NCI-H146 treated with DMSO at 0.1 percent for 48 hours (cell line): Measurements from ENCODE around the gene ATRX.
"Not testable (repeated sequence)": the region's sequence is repeated elsewhere in the genome, so short reads cannot be mapped to it uniquely, and the experiment has no call there.

ENCODE experiments used
- DNase-seq: peaks from one replicate; lab custom pipeline; 2025; ENCODE audit not compliant: unreplicated experiment; lab: John Stamatoyannopoulos, UW

Gene ATRX

GRCh38 chrX:77500164-77500563 is 285.9 kb downstream of the ATRX start:
- not testable (repeated sequence) for DNase-seq

- DNase-seq = peak; percentile 38
Observed at GRCh38 chrX:77493677-77494553, 292.1 kb downstream of the ATRX start.

GRCh38 chrX:77484045-77484444 is 302.0 kb downstream of the ATRX start:
- no peak for DNase-seq

GRCh38 chrX:77455437-77455836 is 330.6 kb downstream of the ATRX start:
- DNase-seq = no peak
